PFSK-1 (cell line): ENCODE data around the gene RIPOR3.

ENCODE experiments used
- FOXP2 ChIP-seq: optimal IDR thresholded peaks from 2 replicates; pipeline ENCODE3; 2011; ENCODE audit warnings: borderline replicate concordance, control low read depth, inconsistent platforms; ENCODE audit not compliant: insufficient read depth; ENCODE audit errors: extremely low read length, extremely low read depth
- POLR2AphosphoS5 ChIP-seq: IDR thresholded peaks from 2 replicates; pipeline ENCODE4 v1.6.1; 2012; ENCODE audit warnings: low read depth, mild to moderate bottlenecking, control low read depth, low read length, moderate library complexity
- SIN3A ChIP-seq: IDR thresholded peaks from 2 replicates; pipeline ENCODE4 v1.6.1; 2012; ENCODE audit warnings: mild to moderate bottlenecking, low read length, moderate library complexity, borderline replicate concordance; ENCODE audit not compliant: insufficient read depth
- TAF1 ChIP-seq: IDR thresholded peaks from 2 replicates; pipeline ENCODE4 v1.6.1; 2012; ENCODE audit warnings: low read length, control low read depth, borderline replicate concordance; ENCODE audit not compliant: insufficient read depth
- TF ChIP-seq, protein P1 (sequence below), 2 experiments: IDR thresholded peaks; 2 replicates each; pipeline versions ENCODE4 v1.6.1 to v1.8.0; 2011 to 2012; ENCODE audit warnings: low read depth in 2 of 2, low read length in 2 of 2, control low read depth in 1 of 2, inconsistent platforms in 1 of 2, mild to moderate bottlenecking in 1 of 2, moderate library complexity in 1 of 2; ENCODE audit not compliant: insufficient read depth in 1 of 2

Gene RIPOR3

DNA sequence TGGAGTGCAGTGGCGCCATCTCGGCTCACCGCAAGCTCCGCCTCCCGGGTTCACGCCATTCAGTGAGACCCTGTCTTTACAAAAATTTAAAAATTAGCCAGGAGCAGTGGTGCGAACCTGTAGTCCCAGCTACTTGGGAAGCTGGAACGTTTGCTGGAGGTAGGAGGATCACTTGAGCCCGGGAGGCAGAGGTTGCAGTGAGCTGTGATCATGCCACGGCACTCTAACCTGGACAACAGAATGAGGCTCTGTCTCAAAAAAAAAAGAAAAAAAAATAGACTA lies 34.3 kb upstream of the RIPOR3 start:
- TF ChIP-seq TAF1 (no peak), FOXP2 (no peak), SIN3A (no peak), POLR2AphosphoS5 (no peak)
- TF ChIP-seq, protein P1, sequence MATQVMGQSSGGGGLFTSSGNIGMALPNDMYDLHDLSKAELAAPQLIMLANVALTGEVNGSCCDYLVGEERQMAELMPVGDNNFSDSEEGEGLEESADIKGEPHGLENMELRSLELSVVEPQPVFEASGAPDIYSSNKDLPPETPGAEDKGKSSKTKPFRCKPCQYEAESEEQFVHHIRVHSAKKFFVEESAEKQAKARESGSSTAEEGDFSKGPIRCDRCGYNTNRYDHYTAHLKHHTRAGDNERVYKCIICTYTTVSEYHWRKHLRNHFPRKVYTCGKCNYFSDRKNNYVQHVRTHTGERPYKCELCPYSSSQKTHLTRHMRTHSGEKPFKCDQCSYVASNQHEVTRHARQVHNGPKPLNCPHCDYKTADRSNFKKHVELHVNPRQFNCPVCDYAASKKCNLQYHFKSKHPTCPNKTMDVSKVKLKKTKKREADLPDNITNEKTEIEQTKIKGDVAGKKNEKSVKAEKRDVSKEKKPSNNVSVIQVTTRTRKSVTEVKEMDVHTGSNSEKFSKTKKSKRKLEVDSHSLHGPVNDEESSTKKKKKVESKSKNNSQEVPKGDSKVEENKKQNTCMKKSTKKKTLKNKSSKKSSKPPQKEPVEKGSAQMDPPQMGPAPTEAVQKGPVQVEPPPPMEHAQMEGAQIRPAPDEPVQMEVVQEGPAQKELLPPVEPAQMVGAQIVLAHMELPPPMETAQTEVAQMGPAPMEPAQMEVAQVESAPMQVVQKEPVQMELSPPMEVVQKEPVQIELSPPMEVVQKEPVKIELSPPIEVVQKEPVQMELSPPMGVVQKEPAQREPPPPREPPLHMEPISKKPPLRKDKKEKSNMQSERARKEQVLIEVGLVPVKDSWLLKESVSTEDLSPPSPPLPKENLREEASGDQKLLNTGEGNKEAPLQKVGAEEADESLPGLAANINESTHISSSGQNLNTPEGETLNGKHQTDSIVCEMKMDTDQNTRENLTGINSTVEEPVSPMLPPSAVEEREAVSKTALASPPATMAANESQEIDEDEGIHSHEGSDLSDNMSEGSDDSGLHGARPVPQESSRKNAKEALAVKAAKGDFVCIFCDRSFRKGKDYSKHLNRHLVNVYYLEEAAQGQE (IDR thresholded peaks at IDR 0.05; ENCODE audit: insufficient read depth in 1 of 2, low read depth in 2 of 2, low read length in 2 of 2): no peak

DNA sequence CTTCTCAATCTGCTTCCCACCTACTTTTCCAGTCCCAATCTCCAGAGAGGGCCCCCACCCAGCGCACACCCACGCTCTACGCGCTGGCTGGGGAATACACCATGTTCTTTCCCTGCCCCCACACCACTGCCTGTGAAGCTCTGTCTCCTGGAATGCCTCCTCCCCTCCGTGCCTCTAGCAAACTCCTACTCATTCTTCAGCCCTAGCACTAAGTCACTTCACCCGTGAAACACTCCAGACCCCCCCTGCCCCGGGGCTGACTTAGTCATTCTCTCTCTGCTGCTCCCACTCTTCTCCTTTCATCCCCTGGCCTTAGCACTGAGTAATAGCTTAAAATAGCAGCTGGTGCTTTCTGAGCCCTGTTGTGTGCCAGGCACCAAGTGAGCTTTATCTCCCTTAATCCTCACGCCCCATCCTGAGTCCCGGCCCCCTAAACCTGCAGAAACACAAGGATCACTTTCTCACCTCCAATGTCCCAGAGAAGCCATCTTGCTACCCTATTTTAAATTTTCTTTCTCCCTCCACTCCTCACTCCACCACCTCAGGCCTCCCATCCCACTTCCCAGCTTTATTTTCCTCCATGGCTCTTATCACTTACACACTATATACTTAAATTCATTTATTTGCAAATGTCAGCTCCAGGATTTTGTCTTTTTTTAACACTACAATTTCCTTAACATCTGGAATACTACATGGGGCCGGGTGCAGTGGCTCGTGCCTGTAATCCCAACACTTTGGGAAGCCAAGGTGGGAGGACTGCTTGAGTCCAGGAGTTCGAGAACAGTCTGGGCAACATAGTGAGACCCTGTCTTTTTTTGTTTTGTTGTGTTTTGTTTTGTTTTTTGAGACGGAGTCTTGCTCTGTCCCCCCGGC lies 33.7 kb upstream of the RIPOR3 start:
- no peak for TF ChIP-seq POLR2AphosphoS5
- TF ChIP-seq, protein P1 (IDR thresholded peaks at IDR 0.05; ENCODE audit: insufficient read depth in 1 of 2, low read depth in 2 of 2, low read length in 2 of 2): no peak
- TF ChIP-seq TAF1: no peak
- no peak for TF ChIP-seq FOXP2
- no peak for TF ChIP-seq SIN3A

DNA sequence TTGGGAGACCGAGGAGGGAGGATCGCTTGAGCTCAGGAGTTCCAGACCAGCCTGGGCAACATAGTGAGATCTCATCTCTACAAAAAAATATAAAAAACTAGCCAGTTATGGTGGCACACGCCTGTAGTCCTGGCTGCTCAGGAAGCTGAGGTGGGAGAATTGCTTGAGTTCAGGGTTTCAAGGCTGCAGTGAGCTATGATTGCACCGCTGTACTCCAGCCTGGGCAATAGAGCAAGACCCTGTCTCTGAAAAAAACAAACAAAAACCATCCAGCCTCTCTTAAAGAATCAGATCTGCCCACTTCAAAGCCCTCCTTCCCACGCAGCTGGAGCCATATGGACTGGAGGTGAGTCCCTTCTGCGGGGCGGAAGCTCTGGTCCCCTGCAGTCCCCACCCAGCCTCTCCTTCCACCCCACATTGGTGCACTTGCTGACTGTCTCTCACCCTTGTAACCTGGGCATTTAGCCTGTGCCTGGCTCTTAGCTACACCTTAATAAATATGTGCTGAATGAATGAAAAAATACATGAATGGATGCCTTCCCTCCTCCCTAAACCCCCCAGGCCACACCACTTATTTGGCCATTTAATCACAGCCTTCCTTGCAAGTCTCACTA lies 32.9 kb upstream of the RIPOR3 start:
- TF ChIP-seq FOXP2: no peak
- TF ChIP-seq, protein P1 (IDR thresholded peaks at IDR 0.05; ENCODE audit: insufficient read depth in 1 of 2, low read depth in 2 of 2, low read length in 2 of 2): no peak
- TF ChIP-seq SIN3A: no peak
- no peak for TF ChIP-seq POLR2AphosphoS5
- TF ChIP-seq TAF1: no peak

DNA sequence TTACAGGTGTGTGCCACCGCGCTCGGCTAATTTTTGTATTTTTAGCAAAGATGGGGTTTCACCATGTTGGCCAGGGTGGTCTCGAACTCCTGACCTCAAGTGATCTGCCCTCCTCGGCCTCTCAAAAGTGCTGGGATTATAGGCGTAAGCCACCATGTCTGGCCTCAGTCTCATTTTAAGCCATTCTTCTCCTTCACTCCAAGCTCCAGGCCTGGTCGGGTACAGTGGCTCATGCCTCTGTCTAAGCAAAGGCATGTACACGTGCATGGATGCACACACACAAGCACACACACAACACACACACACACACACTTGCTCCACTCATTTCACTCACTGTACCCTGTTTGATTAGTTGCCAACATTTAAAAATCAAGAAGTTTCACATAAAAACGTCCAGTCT lies 32.3 kb upstream of the RIPOR3 start:
- TF ChIP-seq, protein P1 (IDR thresholded peaks at IDR 0.05; ENCODE audit: insufficient read depth in 1 of 2, low read depth in 2 of 2, low read length in 2 of 2): no peak

DNA sequence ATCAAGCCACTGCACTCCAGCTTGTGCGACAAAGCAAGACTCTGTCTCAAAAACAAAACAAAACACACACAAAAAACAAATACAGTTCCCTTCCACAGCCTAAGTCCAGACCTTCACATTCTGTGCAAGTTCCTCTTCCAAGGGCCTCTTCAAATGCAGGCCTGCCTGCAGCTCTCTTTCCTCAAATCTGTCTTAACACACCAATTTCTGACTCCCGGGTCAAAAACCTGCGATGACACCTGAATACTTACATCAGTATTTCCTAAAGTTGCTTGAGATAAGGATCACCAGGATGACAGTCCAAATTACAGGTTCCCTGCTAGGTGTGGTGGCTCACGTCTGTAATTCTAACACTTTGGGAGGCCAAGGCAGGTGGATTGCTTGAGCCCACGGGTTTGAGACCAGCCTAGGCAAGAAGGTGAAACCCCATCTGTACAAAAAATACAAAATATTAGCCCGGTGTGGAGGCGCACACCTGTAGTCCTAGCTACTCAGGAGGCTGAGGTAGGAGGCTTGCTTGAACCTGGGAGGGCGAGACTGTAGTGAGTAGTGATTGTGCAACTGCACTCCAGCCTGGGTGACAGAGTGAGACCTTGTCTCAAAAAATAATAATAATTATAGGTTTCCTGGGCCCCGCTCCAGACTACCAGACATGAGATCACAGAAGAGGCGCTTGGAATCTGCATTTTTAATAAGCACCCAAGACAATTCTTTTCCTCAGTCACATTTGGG lies 31.2 kb upstream of the RIPOR3 start:
- TF ChIP-seq SIN3A (no peak), TAF1 (no peak), FOXP2 (no peak), POLR2AphosphoS5 (no peak)
- TF ChIP-seq, protein P1 (IDR thresholded peaks at IDR 0.05; ENCODE audit: insufficient read depth in 1 of 2, low read depth in 2 of 2, low read length in 2 of 2): no peak
